ENCODE results near the gene WWOX.

The WWOX gene

DNA sequence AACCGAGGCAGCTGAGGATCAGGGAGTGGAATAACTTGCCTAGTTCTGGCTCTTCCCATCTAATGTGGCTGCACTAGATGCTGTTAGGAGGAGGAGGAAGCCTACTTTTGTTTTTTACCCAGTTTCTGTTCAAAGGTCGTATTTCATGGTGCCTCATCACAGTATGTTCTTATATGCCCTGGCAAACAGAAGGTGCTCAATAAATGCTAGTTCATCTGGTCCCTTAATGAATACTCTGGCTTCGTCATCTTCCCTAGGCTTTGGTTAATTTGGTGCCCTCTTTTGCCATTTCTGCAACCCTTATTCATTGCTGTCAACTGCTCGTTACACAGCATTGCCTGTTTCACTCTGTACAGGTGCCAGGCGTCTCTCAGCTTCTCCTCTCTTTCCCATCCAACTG, 151.7 kb downstream of the WWOX start:
- TF ChIP-seq, protein P1, sequence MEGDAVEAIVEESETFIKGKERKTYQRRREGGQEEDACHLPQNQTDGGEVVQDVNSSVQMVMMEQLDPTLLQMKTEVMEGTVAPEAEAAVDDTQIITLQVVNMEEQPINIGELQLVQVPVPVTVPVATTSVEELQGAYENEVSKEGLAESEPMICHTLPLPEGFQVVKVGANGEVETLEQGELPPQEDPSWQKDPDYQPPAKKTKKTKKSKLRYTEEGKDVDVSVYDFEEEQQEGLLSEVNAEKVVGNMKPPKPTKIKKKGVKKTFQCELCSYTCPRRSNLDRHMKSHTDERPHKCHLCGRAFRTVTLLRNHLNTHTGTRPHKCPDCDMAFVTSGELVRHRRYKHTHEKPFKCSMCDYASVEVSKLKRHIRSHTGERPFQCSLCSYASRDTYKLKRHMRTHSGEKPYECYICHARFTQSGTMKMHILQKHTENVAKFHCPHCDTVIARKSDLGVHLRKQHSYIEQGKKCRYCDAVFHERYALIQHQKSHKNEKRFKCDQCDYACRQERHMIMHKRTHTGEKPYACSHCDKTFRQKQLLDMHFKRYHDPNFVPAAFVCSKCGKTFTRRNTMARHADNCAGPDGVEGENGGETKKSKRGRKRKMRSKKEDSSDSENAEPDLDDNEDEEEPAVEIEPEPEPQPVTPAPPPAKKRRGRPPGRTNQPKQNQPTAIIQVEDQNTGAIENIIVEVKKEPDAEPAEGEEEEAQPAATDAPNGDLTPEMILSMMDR (conservative IDR thresholded peaks at IDR 0.05; ENCODE audit: low read depth, low read length): no peak
- Histone ChIP-seq H2AFZ (ENCODE audit: low read depth) (no peak overlapping the region), H3K27ac (no peak overlapping the region)

DNA sequence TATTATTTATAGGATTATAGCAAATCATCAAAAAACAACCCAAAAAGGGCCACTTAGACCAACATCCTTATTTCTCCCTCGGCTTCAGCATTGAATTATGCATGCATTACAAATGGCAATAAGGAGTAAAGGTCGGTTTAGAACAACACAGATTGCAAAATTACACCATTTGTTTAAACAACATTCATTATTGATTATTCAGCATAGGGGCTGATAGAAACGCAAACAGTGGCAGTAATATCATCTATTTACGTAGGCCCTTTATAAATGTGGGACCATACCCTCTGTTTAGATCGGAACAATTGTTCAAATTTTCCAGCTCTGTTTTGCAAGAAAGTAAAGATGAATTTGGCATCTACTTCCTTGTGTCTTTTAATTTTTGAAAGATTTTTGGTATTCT, 153.3 kb downstream of the WWOX start:
- H3K4me2 ChIP-seq: no peak overlapping the region

More for the DNA sequence above, 151.7 kb downstream of the WWOX start:
- Histone ChIP-seq H3K4me3 (IDR thresholded peaks at IDR 0.05; ENCODE audit: insufficient read depth, low read depth, low read length) (no peak overlapping the region), H4K20me1 (ENCODE audit: insufficient read depth) (no peaks in the 10 kb centered on the region), H3K79me2 (ENCODE audit: insufficient read depth, low read depth) (no peaks in the 10 kb centered on the region), H3K9ac (no peak overlapping the region), H3K27me3 (ENCODE audit: insufficient read depth, low read depth) (no peaks in the 10 kb centered on the region), H3K4me2 (no peak overlapping the region), H3K4me1 (ENCODE audit: low read depth, poor library complexity, severe bottlenecking) (no peaks in the 10 kb centered on the region), H3K36me3 (ENCODE audit: insufficient read depth) (no peaks in the 10 kb centered on the region)

GRCh38 chr16:78254841-78255240, 155.4 kb downstream of the WWOX start:
- TF ChIP-seq, protein P1 (conservative IDR thresholded peaks at IDR 0.05; ENCODE audit: low read depth, low read length): no peak
- Histone ChIP-seq H3K4me2 (no peak overlapping the region), H3K27ac (no peak overlapping the region)

More for the DNA sequence above, 153.3 kb downstream of the WWOX start:
- H3K36me3 ChIP-seq (ENCODE audit: insufficient read depth): no peaks in the 10 kb centered on the region
- no peak overlapping the region for H3K9ac ChIP-seq
- no peaks in the 10 kb centered on the region for H3K4me1 ChIP-seq (ENCODE audit: low read depth, poor library complexity, severe bottlenecking)
- H3K79me2 ChIP-seq (ENCODE audit: insufficient read depth, low read depth): no peaks in the 10 kb centered on the region
- no peak overlapping the region for H2AFZ ChIP-seq (ENCODE audit: low read depth)
- TF ChIP-seq, protein P1 (conservative IDR thresholded peaks at IDR 0.05; ENCODE audit: low read depth, low read length): no peak
- H3K27me3 ChIP-seq (ENCODE audit: insufficient read depth, low read depth): no peaks in the 10 kb centered on the region
- H3K27ac ChIP-seq: no peak overlapping the region
- no peaks in the 10 kb centered on the region for H4K20me1 ChIP-seq (ENCODE audit: insufficient read depth)
- H3K4me3 ChIP-seq (IDR thresholded peaks at IDR 0.05; ENCODE audit: insufficient read depth, low read depth, low read length): no peak overlapping the region

GRCh38 chr16:78256686-78257375, 157.4 kb downstream of the WWOX start:
- Histone ChIP-seq H3K4me2 (no peak overlapping the region), H3K27me3 (ENCODE audit: insufficient read depth, low read depth) (no peaks in the 10 kb centered on the region), H3K4me3 (IDR thresholded peaks at IDR 0.05; ENCODE audit: insufficient read depth, low read depth, low read length) (no peak overlapping the region), H3K79me2 (ENCODE audit: insufficient read depth, low read depth) (no peaks in the 10 kb centered on the region), H4K20me1 (ENCODE audit: insufficient read depth) (no peaks in the 10 kb centered on the region), H3K36me3 (ENCODE audit: insufficient read depth) (no peaks in the 10 kb centered on the region), H3K4me1 (ENCODE audit: low read depth, poor library complexity, severe bottlenecking) (no peaks in the 10 kb centered on the region), H2AFZ (ENCODE audit: low read depth) (no peak overlapping the region), H3K9ac (no peak overlapping the region), H3K27ac (no peak overlapping the region)
- TF ChIP-seq, protein P1 (conservative IDR thresholded peaks at IDR 0.05; ENCODE audit: low read depth, low read length): no peak

More at GRCh38 chr16:78254841-78255240, 155.4 kb downstream of the WWOX start:
- Histone ChIP-seq H3K4me3 (IDR thresholded peaks at IDR 0.05; ENCODE audit: insufficient read depth, low read depth, low read length) (no peak overlapping the region), H3K36me3 (ENCODE audit: insufficient read depth) (no peaks in the 10 kb centered on the region), H3K9ac (no peak overlapping the region), H4K20me1 (ENCODE audit: insufficient read depth) (no peaks in the 10 kb centered on the region), H2AFZ (ENCODE audit: low read depth) (no peak overlapping the region), H3K79me2 (ENCODE audit: insufficient read depth, low read depth) (no peaks in the 10 kb centered on the region), H3K27me3 (ENCODE audit: insufficient read depth, low read depth) (no peaks in the 10 kb centered on the region), H3K4me1 (ENCODE audit: low read depth, poor library complexity, severe bottlenecking) (no peaks in the 10 kb centered on the region)

Measured in KMS-11 (cell line).